Skeletal muscle satellite cell (primary cell): ENCODE data around the gene ABCG2.

ENCODE experiments used
- H3K27me3 ChIP-seq: 2 replicates; pipeline ENCODE4 v1.7.0; 2013; ENCODE audit warnings: low read length; ENCODE audit not compliant: control insufficient read depth, insufficient read depth
- H3K36me3 ChIP-seq: 2 replicates; pipeline ENCODE4 v1.7.0; 2013; ENCODE audit warnings: mild to moderate bottlenecking, control low read depth, low read length; ENCODE audit not compliant: insufficient read depth
- H3K4me1 ChIP-seq: 2 replicates; pipeline ENCODE4 v1.7.0; 2013; ENCODE audit warnings: low read length; ENCODE audit not compliant: control insufficient read depth, insufficient read depth
- H3K4me2 ChIP-seq: 2 replicates; pipeline ENCODE4 v1.7.0; 2013; ENCODE audit warnings: mild to moderate bottlenecking, low read length
- H3K4me3 ChIP-seq: 2 replicates; pipeline ENCODE4 v1.7.0; 2013; ENCODE audit warnings: low read length
- H3K9ac ChIP-seq: 2 replicates; pipeline ENCODE4 v1.7.0; 2013; ENCODE audit warnings: mild to moderate bottlenecking, low read depth, low read length, moderate library complexity
- H3K9me3 ChIP-seq: replicated peaks from 2 replicates; pipeline ENCODE4 v1.7.0; 2013; ENCODE audit warnings: mild to moderate bottlenecking, control low read depth, low read length

Gene ABCG2

GRCh38 chr4:88189418-88189738 is 30.9 kb upstream of the ABCG2 start:
- H3K4me3 ChIP-seq: no peak overlapping the region
- H3K9ac ChIP-seq: no peak overlapping the region
- H3K27me3 ChIP-seq: no peaks in the 10 kb centered on the region
- no peaks in the 10 kb centered on the region for H3K4me1 ChIP-seq
- H3K36me3 ChIP-seq: no peaks in the 10 kb centered on the region
- H3K4me2 ChIP-seq: no peak overlapping the region
- H3K9me3 ChIP-seq: no peaks in the 10 kb centered on the region

- Histone ChIP-seq H3K9ac (no peak overlapping the region), H3K36me3 (no peaks in the 10 kb centered on the region), H3K4me1 (no peaks in the 10 kb centered on the region), H3K4me2 (no peak overlapping the region), H3K27me3 (no peaks in the 10 kb centered on the region), H3K4me3 (no peak overlapping the region), H3K9me3 (no peaks in the 10 kb centered on the region)
Observed at GRCh38 chr4:88188738-88189417, 30.4 kb upstream of the ABCG2 start.

- H3K4me3 ChIP-seq: no peak overlapping the region
Observed at GRCh38 chr4:88187766-88188165, 29.3 kb upstream of the ABCG2 start.

GRCh38 chr4:88185906-88186305 is 27.5 kb upstream of the ABCG2 start:
- H3K4me1 ChIP-seq: no peaks in the 10 kb centered on the region
- H3K4me2 ChIP-seq: no peak overlapping the region
- H3K36me3 ChIP-seq: no peaks in the 10 kb centered on the region
- no peak overlapping the region for H3K4me3 ChIP-seq
- H3K9me3 ChIP-seq: no peaks in the 10 kb centered on the region
- H3K9ac ChIP-seq: no peak overlapping the region
- H3K27me3 ChIP-seq: no peaks in the 10 kb centered on the region

More at GRCh38 chr4:88187766-88188165, 29.3 kb upstream of the ABCG2 start:
- Histone ChIP-seq H3K9ac (no peak overlapping the region), H3K4me2 (no peak overlapping the region), H3K36me3 (no peaks in the 10 kb centered on the region), H3K4me1 (no peaks in the 10 kb centered on the region), H3K27me3 (no peaks in the 10 kb centered on the region), H3K9me3 (no peaks in the 10 kb centered on the region)

GRCh38 chr4:88179261-88179660 is 20.8 kb upstream of the ABCG2 start:
- no peaks in the 10 kb centered on the region for H3K27me3 ChIP-seq
- no peaks in the 10 kb centered on the region for H3K9me3 ChIP-seq
- no peaks in the 10 kb centered on the region for H3K36me3 ChIP-seq
- H3K4me3 ChIP-seq: no peak overlapping the region
- H3K4me1 ChIP-seq: peaks cover 10% of the 10 kb centered on the region
- no peak overlapping the region for H3K9ac ChIP-seq
- no peak overlapping the region for H3K4me2 ChIP-seq

- no peaks in the 10 kb centered on the region for H3K36me3 ChIP-seq
- peaks cover 10% of the 10 kb centered on the region for H3K4me1 ChIP-seq
- no peak overlapping the region for H3K4me3 ChIP-seq
- H3K27me3 ChIP-seq: no peaks in the 10 kb centered on the region
- H3K9ac ChIP-seq: no peak overlapping the region
- H3K4me2 ChIP-seq: no peak overlapping the region
- no peaks in the 10 kb centered on the region for H3K9me3 ChIP-seq
Observed at GRCh38 chr4:88178626-88179231, 20.3 kb upstream of the ABCG2 start.

GRCh38 chr4:88177983-88178625 is 19.7 kb upstream of the ABCG2 start:
- peaks cover 10% of the 10 kb centered on the region for H3K4me1 ChIP-seq
- no peaks in the 10 kb centered on the region for H3K36me3 ChIP-seq
- H3K4me3 ChIP-seq: no peak overlapping the region
- H3K27me3 ChIP-seq: no peaks in the 10 kb centered on the region
- no peaks in the 10 kb centered on the region for H3K9me3 ChIP-seq
- H3K4me2 ChIP-seq: no peak overlapping the region
- H3K9ac ChIP-seq: no peak overlapping the region

- Histone ChIP-seq H3K36me3 (no peaks in the 10 kb centered on the region), H3K9me3 (no peaks in the 10 kb centered on the region)
Observed at GRCh38 chr4:88172987-88173386, 14.5 kb upstream of the ABCG2 start.

GRCh38 chr4:88171206-88171605 is 12.8 kb upstream of the ABCG2 start:
- no peak overlapping the region for H3K4me2 ChIP-seq
- H3K4me3 ChIP-seq: no peak overlapping the region
- no peaks in the 10 kb centered on the region for H3K4me1 ChIP-seq
- H3K27me3 ChIP-seq: no peaks in the 10 kb centered on the region
- H3K36me3 ChIP-seq: no peaks in the 10 kb centered on the region
- H3K9ac ChIP-seq: no peak overlapping the region
- no peaks in the 10 kb centered on the region for H3K9me3 ChIP-seq

More at GRCh38 chr4:88172987-88173386, 14.5 kb upstream of the ABCG2 start:
- Histone ChIP-seq H3K4me3 (no peak overlapping the region), H3K4me2 (no peak overlapping the region), H3K27me3 (no peaks in the 10 kb centered on the region), H3K9ac (no peak overlapping the region), H3K4me1 (peaks cover 3% of the 10 kb centered on the region)

- Histone ChIP-seq H3K4me3 (no peak overlapping the region), H3K36me3 (no peaks in the 10 kb centered on the region), H3K9me3 (no peaks in the 10 kb centered on the region), H3K4me2 (no peak overlapping the region), H3K9ac (no peak overlapping the region), H3K27me3 (no peaks in the 10 kb centered on the region), H3K4me1 (no peaks in the 10 kb centered on the region)
Observed at GRCh38 chr4:88169298-88169697, 10.9 kb upstream of the ABCG2 start.

GRCh38 chr4:88166608-88167007 is 8.2 kb upstream of the ABCG2 start:
- Histone ChIP-seq H3K9me3 (no peaks in the 10 kb centered on the region), H3K4me3 (no peak overlapping the region), H3K4me2 (no peak overlapping the region), H3K27me3 (no peaks in the 10 kb centered on the region), H3K4me1 (no peaks in the 10 kb centered on the region), H3K9ac (no peak overlapping the region), H3K36me3 (no peaks in the 10 kb centered on the region)

- Histone ChIP-seq H3K27me3 (peaks cover under 1% of the 10 kb centered on the region), H3K4me3 (no peak overlapping the region), H3K36me3 (no peaks in the 10 kb centered on the region), H3K9me3 (no peaks in the 10 kb centered on the region), H3K4me1 (peaks cover 4% of the 10 kb centered on the region), H3K9ac (no peak overlapping the region), H3K4me2 (no peak overlapping the region)
Observed at GRCh38 chr4:88163336-88163735, 4.9 kb upstream of the ABCG2 start.
